ENCODE results near the gene SLC29A3. TPM values are rescaled to one million over a fixed set of nuclear protein-coding genes. Genes with fewer than 3 reads are reported as not detected.

SLC29A3 gene
- total RNA-seq, 1 experiment from 2014 or later, result 9.2 TPM

- H3K23me2 ChIP-seq (ENCODE audit: insufficient read length, low read depth, low read length, poor library complexity, severe bottlenecking), result no peaks in the 10 kb centered on the region
- H3K79me1 ChIP-seq (ENCODE audit: insufficient read depth, low read depth, low read length, poor library complexity, severe bottlenecking), result no peaks in the 10 kb centered on the region
- DNase-seq, result no peak
- no peak overlapping the region for H4K8ac ChIP-seq (replicated peaks; ENCODE audit: insufficient read length, low read depth, low read length)
- no peaks in the 10 kb centered on the region for H4K20me1 ChIP-seq (ENCODE audit: control insufficient read depth, insufficient read depth, insufficient read length)
- H4K5ac ChIP-seq (ENCODE audit: insufficient read length, low read depth, low read length), result no peak overlapping the region
- Mint-ChIP-seq H3K27me3 (ENCODE audit: low read depth) (no peaks in the 10 kb centered on the region; the same call in 1 of the 2 replicates), H3K4me1 (peaks cover 40 to 43% of the 10 kb centered on the region in 2 experiments), H3K36me3 (ENCODE audit: insufficient read depth in 1 of 3, low read depth in 3 of 3) (peaks cover 10 to 32% (median 25%) of the 10 kb centered on the region in 3 experiments), H3K4me3 (no peak overlapping the region), H3K9me3 (no peaks in the 10 kb centered on the region), H3K27ac (no peak overlapping the region)
- no peak overlapping the region for H3K4ac ChIP-seq (ENCODE audit: low read depth, low read length)
- H3K9ac ChIP-seq (ENCODE audit: extremely low read depth, insufficient read length, low read length), result no peak overlapping the region
- H2BK15ac ChIP-seq (ENCODE audit: low read depth, low read length), result no peak overlapping the region
- no peak overlapping the region for H4K91ac ChIP-seq (ENCODE audit: insufficient read length, low read depth, low read length)
- no peak overlapping the region for H3K14ac ChIP-seq (ENCODE audit: insufficient read depth, low read length)
- no peak overlapping the region for H3K4me2 ChIP-seq (ENCODE audit: insufficient read depth, insufficient read length, low read length)
- H2BK120ac ChIP-seq (ENCODE audit: low read depth, low read length, poor library complexity, severe bottlenecking), result no peak overlapping the region
- H3K27me3 ChIP-seq (ENCODE audit: insufficient read depth, low read length), result no peaks in the 10 kb centered on the region
- no peak overlapping the region for H3K56ac ChIP-seq (ENCODE audit: insufficient read length, low read depth, low read length)
- TF ChIP-seq, protein P1, sequence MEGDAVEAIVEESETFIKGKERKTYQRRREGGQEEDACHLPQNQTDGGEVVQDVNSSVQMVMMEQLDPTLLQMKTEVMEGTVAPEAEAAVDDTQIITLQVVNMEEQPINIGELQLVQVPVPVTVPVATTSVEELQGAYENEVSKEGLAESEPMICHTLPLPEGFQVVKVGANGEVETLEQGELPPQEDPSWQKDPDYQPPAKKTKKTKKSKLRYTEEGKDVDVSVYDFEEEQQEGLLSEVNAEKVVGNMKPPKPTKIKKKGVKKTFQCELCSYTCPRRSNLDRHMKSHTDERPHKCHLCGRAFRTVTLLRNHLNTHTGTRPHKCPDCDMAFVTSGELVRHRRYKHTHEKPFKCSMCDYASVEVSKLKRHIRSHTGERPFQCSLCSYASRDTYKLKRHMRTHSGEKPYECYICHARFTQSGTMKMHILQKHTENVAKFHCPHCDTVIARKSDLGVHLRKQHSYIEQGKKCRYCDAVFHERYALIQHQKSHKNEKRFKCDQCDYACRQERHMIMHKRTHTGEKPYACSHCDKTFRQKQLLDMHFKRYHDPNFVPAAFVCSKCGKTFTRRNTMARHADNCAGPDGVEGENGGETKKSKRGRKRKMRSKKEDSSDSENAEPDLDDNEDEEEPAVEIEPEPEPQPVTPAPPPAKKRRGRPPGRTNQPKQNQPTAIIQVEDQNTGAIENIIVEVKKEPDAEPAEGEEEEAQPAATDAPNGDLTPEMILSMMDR (conservative IDR thresholded peaks at IDR 0.05), result no peak
- no peak overlapping the region for H3T11ph ChIP-seq (ENCODE audit: low read length)
- no CpG with 5 or more reads among the region's 8 CpGs for WGBS (ENCODE audit: extremely low coverage, insufficient read length, low lambda C conversion rate)
- H3K79me2 ChIP-seq (ENCODE audit: insufficient read depth, low read length), result no peaks in the 10 kb centered on the region
- H3K9me3 ChIP-seq (ENCODE audit: control insufficient read depth, low read depth, low read length), result no peaks in the 10 kb centered on the region
- no peaks in the 10 kb centered on the region; the same call in 1 of the 2 replicates for H3K4me1 ChIP-seq (ENCODE audit: insufficient read depth, low read length)
- no peak overlapping the region for H2BK20ac ChIP-seq (ENCODE audit: low read depth, low read length, poor library complexity, severe bottlenecking)
- H2BK12ac ChIP-seq (ENCODE audit: insufficient read length, low read depth, low read length), result no peak overlapping the region
- H3K23ac ChIP-seq (ENCODE audit: insufficient read length, low read depth, low read length), result no peak overlapping the region
- no peak overlapping the region for H3K27ac ChIP-seq (ENCODE audit: insufficient read length, low read depth, low read length)
- no peak overlapping the region for H2AK5ac ChIP-seq (ENCODE audit: insufficient read length, low read length)
- no peak overlapping the region for H2AFZ ChIP-seq (ENCODE audit: low read length)
- no peak overlapping the region for H2BK5ac ChIP-seq (ENCODE audit: insufficient read length, low read length)
- H3K18ac ChIP-seq (ENCODE audit: insufficient read length, low read depth, low read length), result no peak overlapping the region
Measured at GRCh38 chr10:71281646-71282322, 37.3 kb upstream of the SLC29A3 start.

Data from H9 (cell line).